Thyroid gland (tissue), 4 donors: ENCODE measurements around the gene DOLPP1.

ENCODE experiments used
- POLR2A ChIP-seq, 2 donors: fragments of 450-650 bp; IDR thresholded peaks; one replicate each; pipeline ENCODE4 v1.6.1; 2017; ENCODE audit warnings: antibody characterized with exemption in 2 of 2, mild to moderate bottlenecking in 2 of 2, moderate library complexity in 1 of 2
- TF ChIP-seq, protein P1 (sequence below), 6 experiments: fragments of 200-600 bp in 3 of 6; fragments of 450-650 bp in 3 of 6; sonication (generic) in 3 of 6; IDR thresholded peaks; one replicate each; pipeline ENCODE4 v1.5.1; 2016 to 2019; ENCODE audit warnings: antibody characterized with exemption in 6 of 6, mild to moderate bottlenecking in 2 of 6, inconsistent platforms in 1 of 6, moderate library complexity in 1 of 6

- TF ChIP-seq, protein P1, sequence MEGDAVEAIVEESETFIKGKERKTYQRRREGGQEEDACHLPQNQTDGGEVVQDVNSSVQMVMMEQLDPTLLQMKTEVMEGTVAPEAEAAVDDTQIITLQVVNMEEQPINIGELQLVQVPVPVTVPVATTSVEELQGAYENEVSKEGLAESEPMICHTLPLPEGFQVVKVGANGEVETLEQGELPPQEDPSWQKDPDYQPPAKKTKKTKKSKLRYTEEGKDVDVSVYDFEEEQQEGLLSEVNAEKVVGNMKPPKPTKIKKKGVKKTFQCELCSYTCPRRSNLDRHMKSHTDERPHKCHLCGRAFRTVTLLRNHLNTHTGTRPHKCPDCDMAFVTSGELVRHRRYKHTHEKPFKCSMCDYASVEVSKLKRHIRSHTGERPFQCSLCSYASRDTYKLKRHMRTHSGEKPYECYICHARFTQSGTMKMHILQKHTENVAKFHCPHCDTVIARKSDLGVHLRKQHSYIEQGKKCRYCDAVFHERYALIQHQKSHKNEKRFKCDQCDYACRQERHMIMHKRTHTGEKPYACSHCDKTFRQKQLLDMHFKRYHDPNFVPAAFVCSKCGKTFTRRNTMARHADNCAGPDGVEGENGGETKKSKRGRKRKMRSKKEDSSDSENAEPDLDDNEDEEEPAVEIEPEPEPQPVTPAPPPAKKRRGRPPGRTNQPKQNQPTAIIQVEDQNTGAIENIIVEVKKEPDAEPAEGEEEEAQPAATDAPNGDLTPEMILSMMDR (IDR thresholded peaks at IDR 0.05), result no peak
- no peak for TF ChIP-seq POLR2A (IDR thresholded peaks at IDR 0.05)
Observed at GRCh38 chr9:129101279-129101678, 20.4 kb downstream of the DOLPP1 start.
